Gastroesophageal sphincter (tissue), 4 donors: Measurements from ENCODE around the gene LHX3. TPM values are rescaled to one million over a fixed set of nuclear protein-coding genes. Genes with fewer than 3 reads are reported as not detected.

Source experiments
- ATAC-seq: fragments of 150-250 bp; one replicate; pipeline ENCODE4 v1.9.1; 2016; ENCODE audit warnings: mild to moderate bottlenecking, moderate library complexity
- H3K27ac ChIP-seq, 4 donors: fragments of 200-600 bp; sonication (generic) in 3 of 4; 1 replicate in 3 of 4; 2 replicates in 1 of 4; pipeline ENCODE4 v1.5.1; 2016 to 2019
- H3K27me3 ChIP-seq: fragments of 200-600 bp; sonication (generic); one replicate; pipeline ENCODE4 v1.5.1; 2019
- H3K36me3 ChIP-seq, 2 donors: fragments of 200-600 bp; sonication (generic); one replicate each; pipeline ENCODE4 v1.5.1; 2019; ENCODE audit warnings: control low read depth in 1 of 2
- H3K4me1 ChIP-seq, 3 donors: fragments of 200-600 bp; sonication (generic); 1 replicate in 2 of 3; 2 replicates in 1 of 3; pipeline ENCODE4 v1.5.1; 2016 to 2019; ENCODE audit warnings: control low read depth in 2 of 3
- H3K4me3 ChIP-seq, 2 donors: fragments of 200-600 bp; sonication (generic); one replicate each; pipeline ENCODE4 v1.5.1; 2019; ENCODE audit warnings: mild to moderate bottlenecking in 1 of 2, moderate library complexity in 1 of 2
- H3K9me3 ChIP-seq, 3 donors: fragments of 200-600 bp; sonication (generic); one replicate each; pipeline ENCODE4 v1.5.1; 2017 to 2019; ENCODE audit warnings: control low read depth in 2 of 3
- EP300 ChIP-seq: sonication (generic); formaldehyde crosslinking; IDR thresholded peaks from one replicate; pipeline ENCODE4 v1.6.1; 2017; ENCODE audit warnings: antibody characterized with exemption, mild to moderate bottlenecking
- POLR2A ChIP-seq, 2 donors: fragments of 450-650 bp; IDR thresholded peaks; one replicate each; pipeline ENCODE4 v1.6.1; 2017; ENCODE audit warnings: antibody characterized with exemption in 2 of 2, mild to moderate bottlenecking in 2 of 2, moderate library complexity in 1 of 2
- POLR2AphosphoS5 ChIP-seq: sonication (generic); formaldehyde crosslinking; IDR thresholded peaks from one replicate; pipeline ENCODE4 v1.6.1; 2017; ENCODE audit warnings: antibody characterized with exemption
- WGBS, 2 donors: methylation state at CpG; one replicate each; pipeline ENCODE4 v1.1.5; 2018; ENCODE audit warnings: low coverage in 1 of 2; 5-methylcytosine and 5-hydroxymethylcytosine counted together
- total RNA-seq, 4 donors: library from RNA; depleted of rRNA; stranded (reverse); fragments of >200 nt; gene quantifications; one replicate each; pipeline ENCODE4 v1.1.0, GENCODE V29; 2016
- TF ChIP-seq, protein P1 (sequence below), 4 experiments: fragments of 200-600 bp in 2 of 4; fragments of 450-650 bp in 2 of 4; sonication (generic) in 1 of 4; IDR thresholded peaks; one replicate each; pipeline ENCODE4 v1.5.1; 2017 to 2019; ENCODE audit warnings: antibody characterized with exemption in 4 of 4, mild to moderate bottlenecking in 2 of 4, moderate library complexity in 2 of 4

The LHX3 gene
- total RNA-seq, 4 donors from 2014 or later, result not detected

DNA sequence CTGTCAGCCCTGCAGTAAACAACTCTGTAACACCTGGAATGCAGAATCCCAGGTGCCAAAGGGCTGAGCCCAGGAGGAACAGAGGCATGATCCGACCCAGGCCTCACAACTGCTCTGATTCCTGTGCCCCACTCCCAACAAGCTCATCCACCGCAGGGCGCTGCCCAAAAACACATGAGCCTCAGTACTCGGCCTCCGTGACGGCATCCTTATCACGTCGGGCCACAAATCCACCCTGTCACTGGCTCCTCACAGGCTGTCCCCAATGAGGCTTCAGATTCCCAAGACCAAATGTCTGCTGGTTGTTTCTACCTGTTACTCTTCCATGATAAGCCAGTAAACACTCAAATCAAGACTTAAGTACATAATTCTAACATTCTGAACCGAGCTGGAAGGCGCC, 25.4 kb upstream of the LHX3 start:
- Histone ChIP-seq H3K36me3 (peaks cover 0 to 50% of the 10 kb centered on the region in 2 donors), H3K4me1 (no peaks in the 10 kb centered on the region), H3K9me3 (no peaks in the 10 kb centered on the region), H3K4me3 (no peak overlapping the region), H3K27me3 (no peaks in the 10 kb centered on the region), H3K27ac (no peak overlapping the region)
- 93 to 95% methylated on average over 6 to 7 of the region's 10 CpGs for WGBS, 2 donors
- TF ChIP-seq, protein P1, sequence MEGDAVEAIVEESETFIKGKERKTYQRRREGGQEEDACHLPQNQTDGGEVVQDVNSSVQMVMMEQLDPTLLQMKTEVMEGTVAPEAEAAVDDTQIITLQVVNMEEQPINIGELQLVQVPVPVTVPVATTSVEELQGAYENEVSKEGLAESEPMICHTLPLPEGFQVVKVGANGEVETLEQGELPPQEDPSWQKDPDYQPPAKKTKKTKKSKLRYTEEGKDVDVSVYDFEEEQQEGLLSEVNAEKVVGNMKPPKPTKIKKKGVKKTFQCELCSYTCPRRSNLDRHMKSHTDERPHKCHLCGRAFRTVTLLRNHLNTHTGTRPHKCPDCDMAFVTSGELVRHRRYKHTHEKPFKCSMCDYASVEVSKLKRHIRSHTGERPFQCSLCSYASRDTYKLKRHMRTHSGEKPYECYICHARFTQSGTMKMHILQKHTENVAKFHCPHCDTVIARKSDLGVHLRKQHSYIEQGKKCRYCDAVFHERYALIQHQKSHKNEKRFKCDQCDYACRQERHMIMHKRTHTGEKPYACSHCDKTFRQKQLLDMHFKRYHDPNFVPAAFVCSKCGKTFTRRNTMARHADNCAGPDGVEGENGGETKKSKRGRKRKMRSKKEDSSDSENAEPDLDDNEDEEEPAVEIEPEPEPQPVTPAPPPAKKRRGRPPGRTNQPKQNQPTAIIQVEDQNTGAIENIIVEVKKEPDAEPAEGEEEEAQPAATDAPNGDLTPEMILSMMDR (IDR thresholded peaks at IDR 0.05), result no peak
- TF ChIP-seq EP300, result no peak
- TF ChIP-seq POLR2A (IDR thresholded peaks at IDR 0.05), result no peak
- ATAC-seq, result no peak

DNA sequence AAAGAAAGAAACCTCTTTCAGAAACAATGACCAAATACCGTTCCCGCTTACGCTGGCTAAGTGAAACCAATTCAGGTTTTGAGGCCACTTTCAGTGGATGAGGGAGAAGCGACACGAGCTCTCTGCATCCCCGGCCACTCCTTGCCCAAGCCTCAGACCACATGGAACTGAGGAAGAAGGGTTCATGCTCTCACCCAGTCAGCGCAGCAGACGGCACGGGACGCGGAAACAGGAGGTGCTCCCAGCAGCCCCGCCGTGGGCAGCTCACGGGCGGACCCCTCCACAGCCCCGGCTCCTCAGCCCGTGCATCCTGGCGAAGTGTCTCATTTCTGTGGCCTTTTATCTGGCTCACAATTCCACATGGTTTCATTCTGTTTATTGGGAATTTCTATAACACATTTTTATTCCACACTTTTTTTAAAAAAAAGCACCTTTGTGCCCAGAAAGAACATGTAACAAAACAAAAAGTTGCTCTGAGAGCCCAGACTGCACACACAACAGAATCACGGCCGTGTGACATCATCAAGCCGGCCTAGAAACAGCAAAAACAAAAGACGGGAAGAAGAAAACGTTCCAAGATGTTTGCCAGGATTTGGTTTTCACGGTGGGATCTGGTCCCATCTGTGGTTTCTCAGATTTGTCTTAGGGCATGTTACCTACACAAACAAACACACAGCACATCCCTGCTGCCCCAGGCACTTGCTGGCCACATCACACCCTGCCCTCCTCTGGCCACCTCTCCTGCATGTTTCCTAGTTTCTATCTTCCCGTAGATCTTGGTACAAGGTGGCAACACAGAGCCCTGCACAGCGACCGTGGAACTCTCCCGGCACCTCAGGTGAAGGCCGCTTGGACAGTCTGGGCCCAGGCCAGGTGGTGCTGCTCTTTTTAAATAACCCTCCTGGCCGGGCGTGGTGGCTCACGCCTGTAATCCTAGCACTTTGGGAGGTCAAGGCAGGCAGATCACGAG, 24.5 kb upstream of the LHX3 start:
- Histone ChIP-seq H3K4me3 (no peak overlapping the region), H3K27ac (no peak overlapping the region), H3K9me3 (no peaks in the 10 kb centered on the region), H3K27me3 (no peaks in the 10 kb centered on the region), H3K4me1 (no peaks in the 10 kb centered on the region), H3K36me3 (peaks cover 0 to 50% of the 10 kb centered on the region in 2 donors)
- TF ChIP-seq EP300 (no peak), POLR2A (IDR thresholded peaks at IDR 0.05) (no peak), POLR2AphosphoS5 (no peak)
- TF ChIP-seq, protein P1 (IDR thresholded peaks at IDR 0.05), result no peak
- WGBS, 2 donors, result 73 to 76% methylated on average over 13 to 26 of the region's 33 CpGs
- no peak for ATAC-seq

GRCh38 chr9:136228107-136228875, 23.4 kb upstream of the LHX3 start:
- H3K4me3 ChIP-seq, result no peak overlapping the region
- no peak for TF ChIP-seq EP300
- TF ChIP-seq POLR2A (IDR thresholded peaks at IDR 0.05), result no peak
- TF ChIP-seq, protein P1 (IDR thresholded peaks at IDR 0.05), result no peak
- TF ChIP-seq POLR2AphosphoS5, result no peak
- H3K9me3 ChIP-seq, result no peaks in the 10 kb centered on the region
- no peak for ATAC-seq
- H3K27ac ChIP-seq, result no peak overlapping the region
- 65 to 100% methylated on average over 1 to 5 of the region's 18 CpGs for WGBS, 2 donors
- H3K36me3 ChIP-seq, result peaks cover 0 to 51% of the 10 kb centered on the region in 2 donors
- no peaks in the 10 kb centered on the region for H3K27me3 ChIP-seq
- H3K4me1 ChIP-seq, result no peaks in the 10 kb centered on the region

- no peaks in the 10 kb centered on the region for H3K4me1 ChIP-seq
- no peak overlapping the region for H3K27ac ChIP-seq
- H3K36me3 ChIP-seq, result peaks cover 0 to 64% of the 10 kb centered on the region in 2 donors
- no peak for TF ChIP-seq POLR2A (IDR thresholded peaks at IDR 0.05)
- TF ChIP-seq EP300, result no peak
- no peak for TF ChIP-seq POLR2AphosphoS5
- TF ChIP-seq, protein P1 (IDR thresholded peaks at IDR 0.05), result no peak
- H3K4me3 ChIP-seq, result no peak overlapping the region
- WGBS, 2 donors, result 85 to 87% methylated on average over 11 to 16 of the region's 30 CpGs
- ATAC-seq, result no peak
- no peaks in the 10 kb centered on the region for H3K9me3 ChIP-seq
- H3K27me3 ChIP-seq, result no peaks in the 10 kb centered on the region
Measured at GRCh38 chr9:136226680-136227407, 21.9 kb upstream of the LHX3 start.
